Left ventricle myocardium inferior (tissue), 1 donor: Measurements from ENCODE around the gene RAX2. TPM values are rescaled to one million over a fixed set of nuclear protein-coding genes. Genes with fewer than 3 reads are reported as not detected.

Experiments
- DNase-seq: peaks from one replicate; pipeline ENCODE4 v3.0.0-alpha.2; 2020
- H3K27ac ChIP-seq: fragments of 200-600 bp; replicated peaks from 2 replicates; pipeline ENCODE4 v1.8.0; 2021
- H3K27me3 ChIP-seq: fragments of 200-600 bp; 2 replicates; pipeline ENCODE4 v1.8.0; 2021; ENCODE audit warnings: low read depth
- H3K36me3 ChIP-seq: fragments of 200-600 bp; 2 replicates; pipeline ENCODE4 v1.8.0; 2021
- H3K4me1 ChIP-seq: fragments of 200-600 bp; 2 replicates; pipeline ENCODE4 v1.8.0; 2021
- H3K4me3 ChIP-seq: fragments of 200-600 bp; 2 replicates; pipeline ENCODE4 v1.8.0; 2021; ENCODE audit warnings: mild to moderate bottlenecking, moderate library complexity
- H3K9me3 ChIP-seq: fragments of 200-600 bp; replicated peaks from 2 replicates; pipeline ENCODE4 v1.8.0; 2021
- intact Hi-C: fragments of 100-400 bp; cut with micrococcal nuclease; formaldehyde crosslinking; loops from one replicate; pipeline ENCODE4 v1.11.0; 2022
- total RNA-seq: library from RNA; stranded (reverse); fragmentation: NEBNext Ultra II Directional; extraction: Animal tissue kit (Norgen Biotek cat#: 25700); gene quantifications from one replicate; pipeline ENCODE4 v1.2.1, GENCODE V29; 2021
- TF ChIP-seq, protein P1 (sequence below): fragments of 200-600 bp; IDR thresholded peaks from 2 replicates; pipeline ENCODE4 v1.8.0; 2021; ENCODE audit warnings: antibody characterized with exemption, mild to moderate bottlenecking, borderline replicate concordance
- donor health status: DM: no; HTN: yes; CAD: no; lungs with severe emphysema.

RAX2 gene
- total RNA-seq, 1 donor from 2014 or later = not detected

GRCh38 chr19:3750211-3750610, 21.8 kb downstream of the RAX2 start:
- intact Hi-C loops = no loop called here
- DNase-seq = no peak
- H3K4me3 ChIP-seq = no peak overlapping the region
- TF ChIP-seq, protein P1, sequence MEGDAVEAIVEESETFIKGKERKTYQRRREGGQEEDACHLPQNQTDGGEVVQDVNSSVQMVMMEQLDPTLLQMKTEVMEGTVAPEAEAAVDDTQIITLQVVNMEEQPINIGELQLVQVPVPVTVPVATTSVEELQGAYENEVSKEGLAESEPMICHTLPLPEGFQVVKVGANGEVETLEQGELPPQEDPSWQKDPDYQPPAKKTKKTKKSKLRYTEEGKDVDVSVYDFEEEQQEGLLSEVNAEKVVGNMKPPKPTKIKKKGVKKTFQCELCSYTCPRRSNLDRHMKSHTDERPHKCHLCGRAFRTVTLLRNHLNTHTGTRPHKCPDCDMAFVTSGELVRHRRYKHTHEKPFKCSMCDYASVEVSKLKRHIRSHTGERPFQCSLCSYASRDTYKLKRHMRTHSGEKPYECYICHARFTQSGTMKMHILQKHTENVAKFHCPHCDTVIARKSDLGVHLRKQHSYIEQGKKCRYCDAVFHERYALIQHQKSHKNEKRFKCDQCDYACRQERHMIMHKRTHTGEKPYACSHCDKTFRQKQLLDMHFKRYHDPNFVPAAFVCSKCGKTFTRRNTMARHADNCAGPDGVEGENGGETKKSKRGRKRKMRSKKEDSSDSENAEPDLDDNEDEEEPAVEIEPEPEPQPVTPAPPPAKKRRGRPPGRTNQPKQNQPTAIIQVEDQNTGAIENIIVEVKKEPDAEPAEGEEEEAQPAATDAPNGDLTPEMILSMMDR = no peak
- peaks cover 19% of the 10 kb centered on the region for H3K27me3 ChIP-seq
- no peaks in the 10 kb centered on the region for H3K9me3 ChIP-seq
- H3K27ac ChIP-seq = no peak overlapping the region
- H3K4me1 ChIP-seq = no peaks in the 10 kb centered on the region
- peaks cover 44% of the 10 kb centered on the region for H3K36me3 ChIP-seq

DNA sequence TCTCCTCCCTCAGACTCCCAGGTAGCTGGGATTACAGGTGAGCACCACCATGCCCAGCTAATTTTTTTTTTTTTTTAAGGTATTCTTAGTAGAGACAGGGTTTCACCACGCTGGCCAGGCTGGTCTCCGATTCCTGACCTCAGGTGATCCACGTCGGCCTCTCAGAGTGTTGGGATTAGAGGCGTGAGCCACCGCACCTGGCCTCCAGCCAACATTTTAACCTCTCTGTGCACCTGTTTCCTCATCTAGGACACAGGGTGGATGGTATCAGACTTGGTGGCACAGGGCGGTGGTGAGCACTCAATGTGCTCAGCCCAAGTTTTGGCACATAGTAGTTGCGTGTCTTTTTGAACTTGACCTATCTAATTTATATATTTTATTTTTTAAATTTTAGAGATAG, 23.1 kb downstream of the RAX2 start:
- Histone ChIP-seq H3K27ac (no peak overlapping the region), H3K27me3 (peaks cover 19% of the 10 kb centered on the region), H3K4me1 (no peaks in the 10 kb centered on the region), H3K4me3 (no peak overlapping the region), H3K9me3 (no peaks in the 10 kb centered on the region), H3K36me3 (peaks cover 44% of the 10 kb centered on the region)
- TF ChIP-seq, protein P1 = no peak
- no peak for DNase-seq
- intact Hi-C loops = no loop called here

DNA sequence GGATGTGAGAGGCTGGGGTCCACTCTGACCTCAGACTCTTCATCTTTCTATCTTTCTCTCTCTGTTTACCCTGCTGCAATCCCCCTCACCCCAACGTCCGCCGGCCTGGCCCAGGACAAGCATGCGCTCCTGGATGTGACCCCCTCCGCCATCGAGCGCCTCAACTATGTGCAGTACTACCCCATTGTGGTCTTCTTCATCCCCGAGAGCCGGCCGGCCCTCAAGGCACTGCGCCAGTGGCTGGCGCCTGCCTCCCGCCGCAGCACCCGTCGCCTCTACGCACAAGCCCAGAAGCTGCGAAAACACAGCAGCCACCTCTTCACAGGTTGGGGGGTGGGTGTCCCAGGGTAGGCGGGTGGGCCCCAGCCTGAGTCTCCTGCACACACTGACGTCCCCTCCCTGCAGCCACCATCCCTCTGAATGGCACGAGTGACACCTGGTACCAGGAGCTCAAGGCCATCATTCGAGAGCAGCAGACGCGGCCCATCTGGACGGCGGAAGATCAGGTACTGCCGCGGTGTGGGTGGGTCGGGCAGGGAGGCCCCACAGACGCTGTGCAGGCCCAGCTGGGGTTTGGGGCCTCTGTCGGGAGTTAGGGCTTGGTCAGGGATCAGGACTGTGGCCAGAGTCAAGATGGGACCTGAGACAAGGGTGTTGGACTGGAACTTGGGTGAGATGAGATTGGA, 25.5 kb downstream of the RAX2 start:
- intact Hi-C loops = no loop called here
- TF ChIP-seq, protein P1 = no peak
- Histone ChIP-seq H3K27ac (no peak overlapping the region), H3K36me3 (peaks cover 19% of the 10 kb centered on the region), H3K4me3 (no peak overlapping the region), H3K27me3 (peaks cover 19% of the 10 kb centered on the region), H3K9me3 (no peaks in the 10 kb centered on the region), H3K4me1 (no peaks in the 10 kb centered on the region)
- no peak for DNase-seq

- H3K9me3 ChIP-seq = no peaks in the 10 kb centered on the region
- no peak overlapping the region for H3K27ac ChIP-seq
- no peak overlapping the region for H3K4me3 ChIP-seq
- peaks cover 9% of the 10 kb centered on the region for H3K36me3 ChIP-seq
- H3K27me3 ChIP-seq = peaks cover 19% of the 10 kb centered on the region
- intact Hi-C loops = no loop called here
- H3K4me1 ChIP-seq = no peaks in the 10 kb centered on the region
- TF ChIP-seq, protein P1 = no peak
- DNase-seq = no peak
Observed at GRCh38 chr19:3745363-3746045, 26.5 kb downstream of the RAX2 start.

- Histone ChIP-seq H3K4me3 (no peak overlapping the region), H3K27me3 (peaks cover 24% of the 10 kb centered on the region), H3K9me3 (no peaks in the 10 kb centered on the region), H3K27ac (no peak overlapping the region), H3K36me3 (no peaks in the 10 kb centered on the region), H3K4me1 (no peaks in the 10 kb centered on the region)
- DNase-seq = no peak
- intact Hi-C loops = no loop called here
- TF ChIP-seq, protein P1 = no peak
Observed at GRCh38 chr19:3743486-3743885, 28.5 kb downstream of the RAX2 start.
